Uterus (tissue), 2 donors: ENCODE data around the gene PTPRD.

ENCODE experiments used
- CTCF ChIP-seq, 4 experiments: fragments of 200-600 bp in 2 of 4; fragments of 450-650 bp in 2 of 4; sonication (generic) in 2 of 4; IDR thresholded peaks; one replicate each; pipeline ENCODE4 v1.5.1; 2016 to 2019; ENCODE audit warnings: antibody characterized with exemption in 4 of 4, mild to moderate bottlenecking in 2 of 4, moderate library complexity in 1 of 4
- POLR2A ChIP-seq, 2 donors: fragments of 450-650 bp; IDR thresholded peaks; one replicate each; pipeline ENCODE4 v1.6.1; 2016; ENCODE audit warnings: antibody characterized with exemption in 2 of 2, mild to moderate bottlenecking in 1 of 2, moderate library complexity in 1 of 2

- TF ChIP-seq POLR2A (IDR thresholded peaks at IDR 0.05) (no peak), CTCF (IDR thresholded peaks at IDR 0.05) (no peak)
These were observed 464.0 kb downstream of the PTPRD start for GRCh38 chr9:10148796-10149195.
